Jurkat, Clone E6-1 (cell line): ENCODE results near the gene NTPCR.

Source experiments
- DNase-seq: peaks from one replicate; pipeline ENCODE4 v3.0.0-alpha.2; 2011; ENCODE audit warnings: low read depth, low spot score
- H3K4me3 ChIP-seq: 2 replicates; pipeline ENCODE4 v1.5.1; 2011; ENCODE audit warnings: mild to moderate bottlenecking, low read length, control low read depth, moderate library complexity

The NTPCR gene

GRCh38 chr1:232979558-232979957 lies 29.1 kb downstream of the NTPCR start:
- DNase-seq: no peak
- H3K4me3 ChIP-seq: no peak overlapping the region

DNA sequence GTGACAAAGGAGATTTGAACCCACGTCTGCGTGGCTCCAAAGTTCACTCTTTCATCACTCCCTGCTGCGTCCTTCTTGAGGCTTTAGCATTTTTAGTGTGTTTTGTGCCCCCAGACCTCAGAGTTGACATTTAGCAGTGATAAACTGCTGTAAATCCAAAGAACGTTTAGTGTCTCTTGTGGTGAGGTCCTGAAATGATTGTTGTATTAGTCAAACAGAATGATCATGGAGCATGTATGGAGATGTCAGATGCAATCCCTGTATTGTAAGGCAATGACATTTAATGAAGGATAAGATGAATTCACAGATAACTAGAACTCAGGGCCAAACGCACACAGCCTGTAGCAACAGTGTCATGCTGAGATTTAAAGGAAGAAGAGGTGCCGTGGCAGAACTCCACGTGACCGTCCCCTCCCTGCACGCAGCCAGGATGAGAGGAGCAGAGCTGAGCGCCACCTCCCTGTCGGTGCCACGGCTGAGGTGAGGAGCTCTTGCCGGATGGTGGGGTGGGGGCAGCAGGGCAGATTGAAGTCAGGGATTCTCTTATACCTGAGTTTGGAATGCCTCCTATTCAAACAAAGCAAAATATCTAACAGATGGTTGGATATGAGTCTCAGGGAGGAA lies 30.1 kb downstream of the NTPCR start:
- DNase-seq: no peak
- H3K4me3 ChIP-seq: no peak overlapping the region

- no peak overlapping the region for H3K4me3 ChIP-seq
- DNase-seq: no peak
These were observed 30.7 kb downstream of the NTPCR start for GRCh38 chr1:232980986-232981560.

- no peak overlapping the region for H3K4me3 ChIP-seq
- DNase-seq: no peak
These were observed 32.0 kb downstream of the NTPCR start for GRCh38 chr1:232982238-232982944.

DNA sequence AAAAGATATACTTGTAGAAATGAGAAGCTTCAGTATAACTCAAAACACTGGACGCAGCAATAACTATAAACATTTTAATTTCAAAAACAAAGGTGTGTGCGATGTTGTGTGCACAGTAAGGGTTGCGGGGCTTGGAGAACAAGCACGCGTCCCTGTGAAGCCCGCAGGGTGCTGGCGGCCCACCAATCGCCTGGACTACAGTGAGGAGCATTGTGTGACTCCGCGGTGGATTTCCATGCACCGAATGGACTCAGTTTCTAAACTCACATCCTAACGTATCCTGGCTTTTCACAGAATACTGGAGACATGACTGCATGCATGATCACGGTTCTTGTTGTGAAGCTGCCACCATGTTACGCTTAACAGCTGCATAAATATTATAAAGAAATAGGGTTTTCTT lies 33.0 kb downstream of the NTPCR start:
- no peak overlapping the region for H3K4me3 ChIP-seq
- no peak for DNase-seq

GRCh38 chr1:232983817-232984567 lies 33.6 kb downstream of the NTPCR start:
- no peak for DNase-seq

GRCh38 chr1:232984577-232985425 lies 34.4 kb downstream of the NTPCR start:
- H3K4me3 ChIP-seq: no peak overlapping the region
- DNase-seq: no peak

More at GRCh38 chr1:232983817-232984567, 33.6 kb downstream of the NTPCR start:
- H3K4me3 ChIP-seq: no peak overlapping the region

DNA sequence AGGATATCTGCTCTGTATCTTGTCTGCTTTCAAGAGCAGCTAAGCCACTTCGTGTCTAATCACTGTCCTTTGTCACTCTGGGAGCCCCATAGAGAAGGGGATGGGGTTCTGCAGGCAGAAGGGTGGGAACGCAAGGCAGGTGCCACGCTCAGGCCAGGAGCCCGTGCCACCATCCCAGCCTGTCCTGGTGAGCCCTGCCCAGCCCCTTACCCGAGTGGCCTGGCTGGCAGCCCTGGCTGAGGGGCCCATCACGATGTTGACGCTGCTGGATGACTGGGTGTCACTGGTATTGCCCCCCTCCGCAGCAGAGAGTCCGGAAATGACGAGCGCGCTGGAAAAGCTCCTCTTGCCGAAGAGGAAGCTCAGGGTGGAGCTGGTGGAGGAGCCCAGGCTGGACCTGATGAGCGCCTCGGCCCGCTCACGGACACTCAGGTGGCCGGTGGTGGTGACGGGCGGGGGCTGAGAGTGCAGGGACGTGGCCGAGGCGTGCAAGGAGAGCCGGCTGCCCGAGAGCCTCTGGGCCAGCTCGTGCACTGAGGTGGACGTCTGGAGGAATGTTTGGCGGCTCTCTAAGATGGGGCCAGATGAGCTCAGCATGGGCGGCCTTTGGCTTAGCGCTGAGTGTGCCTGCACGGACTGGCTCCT lies 35.6 kb downstream of the NTPCR start:
- H3K4me3 ChIP-seq: no peak overlapping the region
- no peak for DNase-seq

- no peak overlapping the region for H3K4me3 ChIP-seq
- no peak for DNase-seq
These were observed 36.1 kb downstream of the NTPCR start for GRCh38 chr1:232986527-232986922.

DNA sequence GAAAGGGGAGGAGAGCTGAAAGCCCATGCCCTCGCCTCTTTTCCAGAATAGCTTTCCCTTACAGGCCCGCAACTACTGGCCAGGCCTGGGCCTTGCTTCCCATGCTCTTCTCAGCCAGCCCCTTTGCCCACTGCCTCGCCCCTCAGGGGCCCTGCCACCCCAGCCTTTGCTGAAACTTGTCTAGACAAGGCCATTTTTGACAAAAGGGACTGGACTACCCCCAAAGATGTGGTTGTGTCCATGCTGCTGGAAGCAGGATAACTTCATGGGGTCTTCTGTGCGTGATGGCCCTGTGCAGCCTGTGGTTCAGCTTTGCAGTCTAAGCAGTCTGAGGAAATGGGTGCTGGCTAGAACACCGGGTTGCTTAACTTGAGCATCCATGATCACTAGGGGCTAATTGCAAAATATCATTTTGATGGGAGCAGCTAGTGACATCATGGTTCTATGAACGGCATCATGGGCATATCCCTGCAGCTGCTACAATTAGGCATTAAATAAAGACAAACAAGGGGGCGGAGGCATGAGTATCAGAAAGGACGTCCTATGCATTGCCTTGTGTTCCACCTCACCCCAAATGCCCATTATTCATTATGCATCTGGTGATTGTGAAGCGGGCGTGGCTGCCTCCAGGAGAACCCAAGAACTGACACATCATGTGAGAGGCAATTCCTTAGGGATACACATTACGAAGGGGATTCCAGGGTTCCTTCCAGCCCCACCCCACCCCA lies 36.8 kb downstream of the NTPCR start:
- H3K4me3 ChIP-seq: no peak overlapping the region
- DNase-seq: no peak

GRCh38 chr1:232987774-232988140 lies 37.3 kb downstream of the NTPCR start:
- DNase-seq: no peak
- H3K4me3 ChIP-seq: no peak overlapping the region

- no peak overlapping the region for H3K4me3 ChIP-seq
- peak; percentile 51 for DNase-seq
These were observed 38.2 kb downstream of the NTPCR start for GRCh38 chr1:232988572-232989040.

DNA sequence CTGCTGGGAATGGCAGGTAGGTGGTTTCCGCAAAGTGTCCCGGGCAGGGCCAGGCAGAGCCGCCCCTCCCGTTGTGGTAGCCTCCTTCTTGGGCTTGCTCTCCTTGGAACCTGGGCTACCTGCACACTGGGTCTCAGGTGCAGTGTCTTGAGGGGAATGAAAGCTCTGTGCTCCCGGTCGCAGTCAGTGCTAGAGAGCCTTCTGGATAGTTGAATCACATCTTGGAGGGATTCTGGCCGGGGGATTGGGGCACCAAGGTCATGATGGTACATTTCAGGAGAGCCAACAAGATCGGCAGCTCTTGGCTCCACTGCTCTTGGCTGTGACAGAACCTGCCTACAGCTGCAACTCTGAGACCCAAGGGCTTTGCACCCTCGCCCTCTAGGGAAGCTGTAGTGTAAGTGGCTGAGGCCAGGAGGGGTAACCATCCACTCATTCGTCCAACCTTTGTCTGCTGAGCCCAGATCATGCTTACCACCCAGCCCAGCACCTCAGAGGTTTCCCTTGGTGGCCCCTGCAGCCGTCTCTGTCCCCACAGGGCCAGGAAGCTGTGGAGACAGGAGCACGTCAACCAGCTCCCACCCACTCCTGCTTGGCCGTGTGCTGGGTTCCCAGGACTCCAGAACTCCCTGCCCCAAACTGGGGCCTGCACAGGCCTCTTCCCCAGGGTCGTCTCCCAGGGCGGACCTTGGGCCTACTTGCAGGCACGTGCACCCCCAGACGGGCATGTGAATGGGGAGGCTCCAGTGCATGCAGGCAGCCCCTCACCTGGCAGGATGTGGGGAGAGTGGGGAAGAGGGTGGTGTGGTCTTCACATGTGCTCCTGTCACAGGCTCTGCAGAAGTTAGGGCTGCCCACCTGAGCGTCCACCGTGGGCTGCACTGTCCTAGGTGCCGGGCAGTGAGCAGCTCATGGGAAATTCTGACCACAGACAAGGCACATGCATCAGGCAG lies 40.0 kb downstream of the NTPCR start:
- peak; percentile 84 for DNase-seq
- no peak overlapping the region for H3K4me3 ChIP-seq

DNA sequence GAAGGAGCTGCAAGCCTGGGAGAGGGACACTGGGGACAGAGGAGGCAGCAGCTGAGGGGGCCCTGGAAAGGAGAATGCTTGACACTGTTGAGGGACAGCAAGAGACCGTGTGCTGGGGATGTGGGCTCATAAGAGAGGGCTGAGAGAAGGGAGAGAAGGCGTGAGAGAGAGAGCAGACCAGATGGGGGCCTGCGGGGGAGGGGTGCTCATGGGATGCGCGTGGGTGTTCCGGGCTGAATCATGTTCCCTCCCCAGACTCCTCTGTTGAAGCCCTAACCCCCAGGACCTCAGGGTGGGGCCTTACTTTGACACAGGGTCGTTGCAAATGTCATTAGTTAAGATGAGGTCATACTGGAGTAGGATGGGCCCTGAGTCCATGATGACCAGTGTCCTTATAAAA lies 40.8 kb downstream of the NTPCR start:
- DNase-seq: no peak

DNA sequence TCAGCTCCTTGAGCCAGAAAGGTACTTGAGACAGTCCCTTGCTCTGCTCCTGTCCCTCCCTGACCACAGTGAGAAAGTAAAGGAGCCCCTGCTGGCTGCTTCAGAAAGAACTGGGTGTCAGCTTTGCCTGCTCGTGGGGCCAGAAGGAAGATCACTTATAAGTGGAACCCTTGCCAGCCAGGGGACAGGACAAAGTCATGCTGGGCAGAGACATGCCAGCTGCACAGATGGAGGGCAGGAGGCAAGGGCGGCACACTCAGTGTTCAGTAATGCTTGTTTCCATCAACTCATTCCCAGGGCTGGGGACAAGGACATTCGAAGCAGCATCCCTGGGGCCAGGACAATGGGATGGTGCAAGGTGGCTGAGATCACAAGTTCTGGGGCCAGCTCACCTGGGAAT lies 41.8 kb downstream of the NTPCR start:
- DNase-seq: no peak
- no peak overlapping the region for H3K4me3 ChIP-seq

More for the DNA sequence above, 40.8 kb downstream of the NTPCR start:
- no peak overlapping the region for H3K4me3 ChIP-seq

GRCh38 chr1:232993555-232993954 lies 43.1 kb downstream of the NTPCR start:
- no peak for DNase-seq
- no peak overlapping the region for H3K4me3 ChIP-seq

DNA sequence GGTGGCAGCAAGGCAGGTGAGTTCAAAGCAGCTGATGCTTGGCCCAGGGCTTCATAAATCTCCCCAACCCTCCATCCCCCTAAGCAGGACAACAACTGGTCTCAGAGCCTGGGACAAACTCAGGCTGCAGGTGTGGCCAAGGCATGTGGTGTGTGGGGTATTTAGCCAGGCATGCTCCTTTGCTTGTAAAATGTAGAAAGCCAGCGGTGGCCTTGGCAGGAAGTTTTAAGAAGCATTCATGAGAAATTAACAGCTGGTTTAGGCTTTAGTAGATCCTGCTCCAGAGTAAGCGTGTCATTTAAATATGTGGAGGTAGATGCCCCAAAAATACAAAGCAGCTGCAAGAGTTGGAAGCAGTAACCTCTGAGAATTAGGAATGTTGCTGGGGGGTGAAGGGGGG lies 44.8 kb downstream of the NTPCR start:
- H3K4me3 ChIP-seq: no peak overlapping the region
- DNase-seq: no peak
